ELR (cell line): Measurements from ENCODE around the gene CCDC12.

Experiments
- DNase-seq: peaks from one replicate; pipeline ENCODE4 v3.0.0-alpha.2; 2015; ENCODE audit warnings: low read depth

The CCDC12 gene

GRCh38 chr3:46935989-46936558, 40.5 kb downstream of the CCDC12 start:
- no peak for DNase-seq

- peak; percentile 96 for DNase-seq
Measured at GRCh38 chr3:46935168-46935858, 41.2 kb downstream of the CCDC12 start.

- DNase-seq: peak; percentile 63
Measured at GRCh38 chr3:46934498-46935167, 41.9 kb downstream of the CCDC12 start.

GRCh38 chr3:46934072-46934471, 42.5 kb downstream of the CCDC12 start:
- DNase-seq: no peak

GRCh38 chr3:46933261-46933660, 43.3 kb downstream of the CCDC12 start:
- no peak for DNase-seq

GRCh38 chr3:46932455-46933225, 43.9 kb downstream of the CCDC12 start:
- DNase-seq: no peak

GRCh38 chr3:46931631-46932331, 44.8 kb downstream of the CCDC12 start:
- peak; percentile 69 for DNase-seq

GRCh38 chr3:46930945-46931403, 45.6 kb downstream of the CCDC12 start:
- no peak for DNase-seq

GRCh38 chr3:46930166-46930944, 46.2 kb downstream of the CCDC12 start:
- DNase-seq: no peak

- DNase-seq: no peak
Measured at GRCh38 chr3:46929324-46929723, 47.2 kb downstream of the CCDC12 start.

GRCh38 chr3:46928282-46928681, 48.3 kb downstream of the CCDC12 start:
- DNase-seq: no peak

- no peak for DNase-seq
Measured at GRCh38 chr3:46927718-46928073, 48.8 kb downstream of the CCDC12 start.

- no peak for DNase-seq
Measured at GRCh38 chr3:46926871-46927717, 49.5 kb downstream of the CCDC12 start.

GRCh38 chr3:46926447-46926846, 50.1 kb downstream of the CCDC12 start:
- no peak for DNase-seq

GRCh38 chr3:46926039-46926438, 50.5 kb downstream of the CCDC12 start:
- DNase-seq: peak; percentile 75

GRCh38 chr3:46925585-46925934, 51.0 kb downstream of the CCDC12 start:
- no peak for DNase-seq

- DNase-seq: no peak
Measured at GRCh38 chr3:46924921-46925584, 51.5 kb downstream of the CCDC12 start.

- DNase-seq: peak; percentile 58
Measured at GRCh38 chr3:46923559-46924350, 52.8 kb downstream of the CCDC12 start.
